ENCODE measurements around the gene INO80D.

Gene INO80D

DNA sequence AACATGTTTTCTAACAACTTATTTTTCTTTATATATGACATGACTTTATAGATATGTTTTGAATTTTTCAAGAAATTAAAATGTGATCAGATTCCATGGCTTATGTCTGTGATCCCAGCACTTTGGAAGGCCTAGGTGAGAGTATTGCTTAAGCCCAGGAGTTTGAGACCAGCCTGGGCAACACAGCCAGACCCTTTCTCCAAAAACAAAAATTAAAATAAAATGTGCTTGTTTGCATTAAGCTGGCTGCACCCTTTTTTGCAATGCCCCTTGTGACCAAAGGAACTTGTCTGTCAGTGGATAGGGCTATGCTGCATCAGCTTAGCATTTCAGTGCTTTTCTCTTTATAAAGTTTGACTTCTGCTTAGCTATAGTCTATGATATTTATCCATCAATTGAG, 2.3 kb upstream of the INO80D start:
- TF ChIP-seq, protein P1, sequence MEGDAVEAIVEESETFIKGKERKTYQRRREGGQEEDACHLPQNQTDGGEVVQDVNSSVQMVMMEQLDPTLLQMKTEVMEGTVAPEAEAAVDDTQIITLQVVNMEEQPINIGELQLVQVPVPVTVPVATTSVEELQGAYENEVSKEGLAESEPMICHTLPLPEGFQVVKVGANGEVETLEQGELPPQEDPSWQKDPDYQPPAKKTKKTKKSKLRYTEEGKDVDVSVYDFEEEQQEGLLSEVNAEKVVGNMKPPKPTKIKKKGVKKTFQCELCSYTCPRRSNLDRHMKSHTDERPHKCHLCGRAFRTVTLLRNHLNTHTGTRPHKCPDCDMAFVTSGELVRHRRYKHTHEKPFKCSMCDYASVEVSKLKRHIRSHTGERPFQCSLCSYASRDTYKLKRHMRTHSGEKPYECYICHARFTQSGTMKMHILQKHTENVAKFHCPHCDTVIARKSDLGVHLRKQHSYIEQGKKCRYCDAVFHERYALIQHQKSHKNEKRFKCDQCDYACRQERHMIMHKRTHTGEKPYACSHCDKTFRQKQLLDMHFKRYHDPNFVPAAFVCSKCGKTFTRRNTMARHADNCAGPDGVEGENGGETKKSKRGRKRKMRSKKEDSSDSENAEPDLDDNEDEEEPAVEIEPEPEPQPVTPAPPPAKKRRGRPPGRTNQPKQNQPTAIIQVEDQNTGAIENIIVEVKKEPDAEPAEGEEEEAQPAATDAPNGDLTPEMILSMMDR (IDR thresholded peaks at IDR 0.05): no peak

DNA sequence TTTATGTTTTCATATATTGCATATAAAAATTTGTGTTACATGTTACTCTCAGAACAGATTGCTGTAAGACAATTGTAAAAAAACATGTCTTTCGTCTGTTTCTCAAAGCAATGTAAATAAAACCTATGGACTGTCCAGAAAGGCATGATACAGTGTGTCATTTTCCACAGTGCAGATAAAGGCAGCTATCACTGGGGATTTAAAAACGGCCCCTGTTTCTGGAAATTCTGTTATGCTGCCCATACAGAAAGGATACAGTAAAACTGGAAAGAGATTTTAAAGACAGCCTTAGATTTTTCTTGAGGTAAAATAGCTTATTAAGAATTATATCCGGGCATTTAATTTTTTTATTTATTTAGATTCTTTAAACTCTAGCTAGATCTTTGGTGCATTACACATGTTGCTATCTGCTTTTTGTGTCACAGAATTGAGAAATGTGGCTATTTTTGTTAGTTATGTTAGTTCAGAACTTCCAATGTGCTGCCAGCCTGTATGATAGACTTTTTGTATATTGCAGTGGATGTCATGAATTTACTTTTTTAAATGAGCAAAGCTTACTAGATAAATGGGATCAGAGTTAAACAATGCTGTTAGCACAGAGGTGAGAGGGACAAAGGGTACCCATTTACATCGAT, 859 bp upstream of the INO80D start:
- TF ChIP-seq, protein P1 (IDR thresholded peaks at IDR 0.05): no peak

DNA sequence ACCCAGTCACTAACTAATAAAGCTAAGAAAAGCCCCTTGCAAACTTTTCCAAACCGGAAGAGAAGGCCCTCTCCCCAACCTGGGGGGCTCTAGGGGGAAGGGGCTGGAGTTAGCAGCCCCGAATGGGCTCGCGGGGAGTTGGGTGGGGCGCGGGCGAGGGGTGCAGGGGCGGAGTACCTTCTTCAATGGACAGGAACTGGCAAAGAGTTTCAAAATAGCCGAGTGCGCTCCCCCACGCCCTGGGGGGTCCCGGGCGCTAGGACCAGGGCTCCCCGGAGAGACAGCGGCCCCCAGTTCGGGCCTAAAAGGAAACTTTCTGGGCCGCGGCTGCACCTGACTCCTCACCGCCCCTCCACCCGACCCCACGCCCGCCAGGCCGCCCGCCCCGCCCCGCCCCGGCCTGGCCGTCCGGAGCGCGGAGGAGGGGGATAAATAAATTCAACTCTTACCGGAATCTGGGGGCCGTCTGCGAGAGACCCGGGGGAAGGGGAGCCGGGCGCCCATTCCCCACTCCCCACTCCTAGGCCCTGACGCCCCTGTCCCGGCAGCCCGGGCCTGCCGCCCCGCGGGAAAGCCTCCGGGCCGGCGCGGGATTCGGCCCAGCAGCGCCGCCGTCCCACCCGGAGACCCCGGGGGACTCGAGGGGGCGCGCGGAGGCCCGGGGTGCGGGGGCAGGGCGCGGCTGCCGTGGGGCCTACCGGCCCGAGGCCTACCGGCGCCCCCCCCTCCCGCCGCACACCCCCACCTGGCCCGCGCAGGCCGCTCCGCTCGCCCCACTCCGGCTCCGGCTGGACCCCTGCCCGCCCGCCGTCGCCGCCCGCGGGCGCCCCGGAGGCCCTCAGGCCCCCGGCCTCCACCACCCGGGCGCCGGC, 868 bp downstream of the INO80D start:
- TF ChIP-seq, protein P1 (IDR thresholded peaks at IDR 0.05): no peak

DNA sequence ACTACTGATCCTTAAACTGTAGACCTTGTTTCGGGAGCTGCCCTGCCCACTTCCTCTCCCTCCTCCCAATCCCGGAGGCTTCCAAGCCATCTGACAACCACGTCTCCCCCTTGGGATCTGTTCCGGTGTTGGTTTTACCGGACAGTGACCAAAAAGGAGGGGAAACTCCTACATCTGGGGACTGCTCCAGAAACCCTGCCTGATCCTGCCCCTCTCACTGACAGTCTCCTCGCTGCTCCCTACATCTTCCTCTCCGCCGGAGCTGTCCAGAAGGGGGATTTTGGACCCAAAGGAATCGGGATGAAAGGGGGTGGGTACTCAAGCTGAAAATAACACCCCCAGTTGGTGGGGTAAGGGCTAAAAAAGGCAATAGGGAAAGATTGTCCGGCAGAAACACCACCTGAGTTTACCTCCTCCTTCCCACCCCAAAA, 1.5 kb downstream of the INO80D start:
- TF ChIP-seq, protein P1 (IDR thresholded peaks at IDR 0.05): no peak

DNA sequence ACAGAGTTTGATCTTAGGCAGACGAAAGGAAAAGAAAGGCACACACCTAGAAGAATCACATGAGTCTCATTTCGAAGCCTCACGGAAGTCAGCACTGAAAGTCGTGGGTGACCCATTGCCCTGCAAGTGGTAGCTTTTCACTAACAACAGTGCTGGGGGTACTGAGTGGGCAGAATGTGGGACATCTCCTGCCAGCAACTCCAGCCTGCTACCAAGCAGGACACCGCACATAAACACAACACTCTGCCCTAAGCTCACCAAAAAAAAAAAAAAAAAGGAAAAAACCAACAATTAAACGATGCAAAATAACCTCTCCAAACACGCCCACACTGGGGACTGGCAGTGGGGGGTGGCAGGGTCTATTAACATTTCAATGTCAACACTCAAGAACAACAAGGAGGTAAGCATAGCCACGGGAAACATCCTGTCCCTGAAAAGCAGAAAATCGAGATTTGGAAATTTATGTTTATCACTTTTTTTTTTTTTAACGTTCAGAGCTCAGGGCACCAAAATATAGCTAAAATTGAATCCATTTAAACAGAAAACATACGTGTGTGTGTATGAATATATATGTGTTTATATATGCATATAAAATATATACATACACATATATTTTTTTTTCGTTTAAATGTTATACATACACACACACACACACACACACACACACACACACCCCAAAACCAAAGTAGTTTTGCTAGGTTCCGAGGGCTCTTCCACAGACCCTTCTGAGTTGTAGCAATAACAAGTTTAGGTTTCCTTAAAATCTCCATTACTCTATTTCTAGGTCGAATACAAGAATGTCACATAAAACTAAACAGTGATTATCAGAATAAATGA, 2.2 kb downstream of the INO80D start:
- TF ChIP-seq, protein P1 (IDR thresholded peaks at IDR 0.05): no peak

DNA sequence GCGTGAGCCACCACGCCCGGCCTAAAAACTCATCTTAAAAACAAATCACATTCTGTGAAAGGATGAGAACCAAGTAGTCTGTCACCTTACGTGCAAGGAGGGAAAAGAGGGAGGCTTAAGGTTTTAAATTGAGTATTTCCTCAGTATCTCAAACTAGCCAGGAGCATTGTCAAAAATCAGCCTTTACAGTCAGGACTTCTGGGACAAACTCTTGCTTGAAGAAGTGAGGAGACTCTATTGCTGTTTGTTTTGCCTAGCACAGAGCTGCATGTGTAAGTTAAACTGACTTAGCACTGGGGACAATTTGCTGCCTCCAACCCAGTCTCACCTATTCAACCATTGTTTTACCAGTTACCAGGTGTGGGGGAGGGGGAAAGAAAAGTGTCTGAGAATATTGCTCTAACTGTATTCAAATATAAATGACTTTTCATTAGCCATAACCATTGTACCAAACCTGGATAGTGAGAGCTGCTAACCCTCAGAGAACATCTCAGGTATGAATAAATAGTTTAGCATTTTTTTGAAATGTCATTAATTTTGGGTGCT, 3.6 kb downstream of the INO80D start:
- TF ChIP-seq, protein P1 (IDR thresholded peaks at IDR 0.05): no peak

DNA sequence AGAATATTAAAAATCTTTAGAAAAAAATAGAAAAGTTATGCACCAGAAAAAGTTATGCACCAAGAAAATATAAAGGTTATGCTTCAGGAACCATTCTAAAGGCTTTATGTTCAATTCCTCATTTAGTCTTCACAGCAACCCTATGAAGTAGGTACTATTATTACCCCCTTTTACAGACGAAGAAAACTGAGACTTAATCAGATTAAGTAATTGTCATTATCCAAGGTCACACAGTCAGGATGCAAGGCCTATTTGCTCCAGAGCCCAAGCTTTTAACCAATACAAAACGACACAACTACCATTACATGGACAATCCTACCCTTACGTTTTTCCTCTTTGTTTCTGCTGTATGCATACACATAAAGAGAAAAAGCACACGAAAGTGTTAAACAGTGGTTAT, 5.0 kb downstream of the INO80D start:
- TF ChIP-seq, protein P1 (IDR thresholded peaks at IDR 0.05): no peak

Data from LNCAP (cell line).